Neuron (in vitro differentiated cells): ENCODE measurements around the gene SOX12.
"Not testable (repeated sequence)": the region's sequence is repeated elsewhere in the genome, so short reads cannot be mapped to it uniquely, and the experiment has no call there.

ENCODE experiments used
- H2AFZ ChIP-seq: one replicate; pipeline ENCODE4 v1.6.1; 2013; ENCODE audit warnings: low read depth, mild to moderate bottlenecking, inconsistent platforms, low read length, moderate library complexity
- H3K27me3 ChIP-seq: one replicate; pipeline ENCODE4 v1.6.1; 2013; ENCODE audit warnings: low read length; ENCODE audit not compliant: insufficient read depth
- H3K36me3 ChIP-seq: one replicate; pipeline ENCODE4 v1.6.1; 2013; ENCODE audit warnings: low read length; ENCODE audit not compliant: insufficient read depth
- H3K4me1 ChIP-seq: one replicate; pipeline ENCODE4 v1.6.1; 2013; ENCODE audit warnings: low read length; ENCODE audit not compliant: insufficient read depth
- H3K4me3 ChIP-seq: 2 replicates; pipeline ENCODE4 v1.5.1; 2013; ENCODE audit warnings: mild to moderate bottlenecking, low read length, moderate library complexity
- H3K9me3 ChIP-seq: one replicate; pipeline ENCODE4 v1.6.1; 2013; ENCODE audit warnings: low read length

Gene SOX12

GRCh38 chr20:328027-328974 lies 2.9 kb downstream of the SOX12 start:
- peak overlapping the region; percentile 92 for H3K4me3 ChIP-seq
- no peaks in the 10 kb centered on the region for H3K9me3 ChIP-seq
- no peak overlapping the region for H2AFZ ChIP-seq
- peaks cover 13% of the 10 kb centered on the region for H3K36me3 ChIP-seq
- no peaks in the 10 kb centered on the region for H3K27me3 ChIP-seq
- peaks cover 40% of the 10 kb centered on the region for H3K4me1 ChIP-seq

GRCh38 chr20:328975-329695 lies 3.8 kb downstream of the SOX12 start:
- Histone ChIP-seq H3K36me3 (peaks cover 13% of the 10 kb centered on the region), H3K9me3 (no peaks in the 10 kb centered on the region), H3K4me1 (peaks cover 33% of the 10 kb centered on the region), H3K4me3 (peak overlapping the region; percentile 92), H3K27me3 (no peaks in the 10 kb centered on the region), H2AFZ (no peak overlapping the region)

GRCh38 chr20:329851-330232 lies 4.5 kb downstream of the SOX12 start:
- no peaks in the 10 kb centered on the region for H3K27me3 ChIP-seq
- H3K4me3 ChIP-seq = no peak overlapping the region
- no peak overlapping the region for H2AFZ ChIP-seq

GRCh38 chr20:330233-331149 lies 5.1 kb downstream of the SOX12 start:
- Histone ChIP-seq H3K4me3 (no peak overlapping the region), H2AFZ (no peak overlapping the region), H3K27me3 (no peaks in the 10 kb centered on the region), H3K36me3 (peaks cover 13% of the 10 kb centered on the region), H3K9me3 (no peaks in the 10 kb centered on the region), H3K4me1 (peaks cover 30% of the 10 kb centered on the region)

More at GRCh38 chr20:329851-330232, 4.5 kb downstream of the SOX12 start:
- H3K9me3 ChIP-seq = no peaks in the 10 kb centered on the region
- H3K4me1 ChIP-seq = peaks cover 31% of the 10 kb centered on the region
- H3K36me3 ChIP-seq = peaks cover 13% of the 10 kb centered on the region

- Histone ChIP-seq H3K4me1 (peaks cover 9% of the 10 kb centered on the region), H3K36me3 (peaks cover 4% of the 10 kb centered on the region), H3K4me3 (no peak overlapping the region), H3K9me3 (no peaks in the 10 kb centered on the region), H3K27me3 (no peaks in the 10 kb centered on the region), H2AFZ (no peak overlapping the region)
Observed at GRCh38 chr20:334578-334977, 9.2 kb downstream of the SOX12 start.

- not testable (repeated sequence) for H3K36me3 ChIP-seq, H3K27me3 ChIP-seq, H3K4me1 ChIP-seq, H3K4me3 ChIP-seq, H2AFZ ChIP-seq, H3K9me3 ChIP-seq
Observed at GRCh38 chr20:336040-336439, 10.7 kb downstream of the SOX12 start.

GRCh38 chr20:341682-342081 lies 16.3 kb downstream of the SOX12 start:
- no peak overlapping the region for H3K4me3 ChIP-seq
- no peak overlapping the region for H2AFZ ChIP-seq
- no peaks in the 10 kb centered on the region for H3K27me3 ChIP-seq
- H3K36me3 ChIP-seq = no peaks in the 10 kb centered on the region
- H3K9me3 ChIP-seq = no peaks in the 10 kb centered on the region
- H3K4me1 ChIP-seq = peaks cover 6% of the 10 kb centered on the region

- Histone ChIP-seq H3K4me1 (peaks cover 6% of the 10 kb centered on the region), H3K36me3 (no peaks in the 10 kb centered on the region), H3K4me3 (no peak overlapping the region)
Observed at GRCh38 chr20:343107-343506, 17.8 kb downstream of the SOX12 start.

GRCh38 chr20:346033-346639 lies 20.8 kb downstream of the SOX12 start:
- H2AFZ ChIP-seq = no peak overlapping the region
- no peaks in the 10 kb centered on the region for H3K27me3 ChIP-seq
- no peaks in the 10 kb centered on the region for H3K9me3 ChIP-seq
- H3K4me1 ChIP-seq = peaks cover 11% of the 10 kb centered on the region
- H3K36me3 ChIP-seq = peaks cover 7% of the 10 kb centered on the region
- H3K4me3 ChIP-seq = peak overlapping the region; percentile 81

More at GRCh38 chr20:343107-343506, 17.8 kb downstream of the SOX12 start:
- no peaks in the 10 kb centered on the region for H3K9me3 ChIP-seq
- H3K27me3 ChIP-seq = no peaks in the 10 kb centered on the region
- no peak overlapping the region for H2AFZ ChIP-seq

- Histone ChIP-seq H3K9me3 (no peaks in the 10 kb centered on the region), H3K4me3 (peak within 1 kb of the TSS; percentile 81), H3K4me1 (peaks cover 11% of the 10 kb centered on the region), H2AFZ (peak within 1 kb of the TSS; percentile 47), H3K36me3 (peaks cover 7% of the 10 kb centered on the region), H3K27me3 (no peaks in the 10 kb centered on the region)
Observed at GRCh38 chr20:346640-347316, 21.4 kb downstream of the SOX12 start, which contains the start of gene NRSN2. Gene NRSN2 (plus strand): TSS chr20:347111. CDS start chr20:349644, 2,533 bp downstream.

- Histone ChIP-seq H3K36me3 (peaks cover 11% of the 10 kb centered on the region), H3K9me3 (no peaks in the 10 kb centered on the region), H3K4me3 (peak overlapping the region; percentile 81), H3K27me3 (no peaks in the 10 kb centered on the region), H2AFZ (peak overlapping the region; percentile 47), H3K4me1 (peaks cover 11% of the 10 kb centered on the region)
Observed at GRCh38 chr20:347317-347639, 21.9 kb downstream of the SOX12 start.
